DMS 273 (cell line): ENCODE measurements around the gene FOXJ1.
A peak's percentile ranks its signal among the peaks of the same experiment; 100 is the strongest.

Experiments used
- DNase-seq: peaks from one replicate; lab custom pipeline; 2025; ENCODE audit not compliant: unreplicated experiment; lab: John Stamatoyannopoulos, UW

Gene FOXJ1

DNA sequence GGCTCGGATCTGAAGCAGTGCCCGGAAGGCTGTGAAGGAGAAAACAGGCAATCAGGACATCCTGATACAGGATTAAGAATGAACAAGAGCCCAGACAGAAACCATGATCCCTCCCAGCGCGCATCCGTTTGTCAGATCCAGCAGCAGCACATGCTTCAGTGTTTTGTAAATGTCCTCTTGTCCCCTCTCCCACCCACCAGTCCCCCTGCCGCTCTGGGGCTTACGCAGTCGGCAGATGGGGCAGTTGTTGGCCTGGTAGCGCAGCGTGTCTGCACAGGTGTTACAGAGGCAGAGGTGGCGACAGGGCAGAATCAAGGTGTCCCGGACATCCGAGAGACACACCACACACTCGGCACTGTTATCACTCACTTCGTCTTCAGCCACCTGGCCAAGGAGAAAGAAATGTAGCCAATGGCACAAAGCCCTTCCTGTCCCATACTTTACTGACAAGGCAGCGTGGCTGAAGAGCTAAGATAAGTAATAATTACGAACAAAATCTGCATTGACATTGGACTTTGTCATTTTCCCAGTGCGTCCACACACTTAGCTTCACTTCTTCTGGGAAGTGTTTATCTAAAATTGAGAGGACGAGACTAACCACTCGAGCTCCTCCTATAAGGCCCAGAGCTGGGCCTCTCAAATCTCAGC lies 20.7 kb upstream of the FOXJ1 start:
- no peak for DNase-seq

- no peak for DNase-seq
Observed at GRCh38 chr17:76160896-76161528, 20.0 kb upstream of the FOXJ1 start.

DNA sequence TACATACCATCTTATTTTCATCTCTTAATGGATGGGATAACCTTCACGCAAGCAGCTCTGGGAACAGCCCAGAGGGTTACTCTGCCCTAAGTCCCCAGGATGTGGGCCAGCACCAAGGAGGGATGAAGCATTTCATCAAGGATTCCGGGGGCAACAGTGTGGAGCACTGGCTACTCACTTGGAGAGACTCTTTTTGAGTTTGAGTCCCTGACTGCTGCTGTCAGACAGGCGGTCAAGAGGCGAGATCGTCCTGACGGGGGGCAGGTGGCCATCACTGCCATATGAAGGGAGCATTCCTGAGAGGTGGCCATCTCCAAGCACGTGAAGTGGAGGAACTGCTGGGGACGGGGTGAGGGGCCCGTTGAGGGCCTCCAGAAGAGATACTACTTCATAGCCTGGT lies 18.1 kb upstream of the FOXJ1 start:
- no peak for DNase-seq

DNA sequence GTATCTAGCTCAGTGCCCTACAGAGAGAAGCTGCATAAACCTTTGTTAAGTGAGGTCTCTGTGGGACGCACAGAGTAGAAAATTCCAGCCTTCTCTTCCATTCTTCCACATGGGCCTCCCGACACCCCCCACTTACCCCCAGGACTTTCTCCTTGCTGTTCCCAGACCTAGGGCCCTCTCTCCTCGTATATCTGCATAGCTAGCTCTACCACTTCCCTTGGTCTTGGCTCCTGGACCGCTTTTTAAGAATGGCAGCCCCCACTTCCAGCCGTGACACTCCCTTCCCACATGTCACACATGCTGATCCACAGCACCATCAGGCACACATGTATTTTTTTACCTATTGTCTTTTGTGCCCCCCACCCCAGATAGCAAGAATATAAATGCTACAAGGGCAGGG lies 16.7 kb upstream of the FOXJ1 start:
- DNase-seq: no peak

- DNase-seq: no peak
Observed at GRCh38 chr17:76156662-76156991, 15.6 kb upstream of the FOXJ1 start.

- no peak for DNase-seq
Observed at GRCh38 chr17:76155988-76156661, 15.1 kb upstream of the FOXJ1 start.

DNA sequence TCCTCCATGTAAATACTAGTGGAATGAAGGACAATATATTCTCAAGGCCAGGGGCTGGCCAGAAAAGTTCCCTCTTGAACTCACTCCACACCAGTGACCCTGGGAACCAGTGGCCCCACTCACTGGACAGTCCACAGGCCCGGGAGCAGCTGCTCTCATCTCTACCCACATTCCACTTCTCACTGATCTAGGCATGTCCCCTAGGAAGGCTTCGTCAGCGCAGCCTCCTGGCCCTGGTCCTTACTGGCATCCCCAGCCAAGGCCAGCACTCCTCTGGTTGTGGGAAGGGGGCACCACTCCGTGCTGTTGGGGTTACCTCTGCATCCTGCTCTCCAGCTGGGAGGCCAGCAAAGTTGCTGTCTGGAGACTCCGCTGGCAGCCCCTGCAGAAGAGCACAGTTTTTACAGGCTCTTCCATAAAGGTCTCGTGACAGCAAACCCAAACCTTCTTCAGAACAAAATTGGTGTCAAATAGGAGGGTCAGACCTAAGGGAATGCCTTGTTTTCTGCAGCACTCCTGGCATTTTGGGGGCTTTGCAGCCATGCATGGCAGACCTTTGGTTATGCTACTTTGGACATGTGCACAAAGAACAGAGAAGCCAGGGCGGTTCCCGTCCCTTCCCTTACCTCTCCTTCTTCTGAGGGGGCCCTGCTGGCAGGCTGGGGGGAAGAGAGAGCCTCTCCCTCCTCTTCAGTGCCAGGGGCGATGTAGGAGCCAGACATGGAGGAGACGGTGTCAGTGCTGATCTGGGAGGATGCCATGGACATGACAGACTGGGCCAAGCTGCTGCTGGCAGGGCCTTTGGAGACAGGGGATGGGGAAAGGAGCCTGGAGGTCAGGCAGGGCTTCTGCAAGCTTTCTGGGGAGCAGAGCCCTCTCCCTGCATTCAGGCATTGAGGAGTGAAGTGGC lies 14.1 kb upstream of the FOXJ1 start:
- no peak for DNase-seq

DNA sequence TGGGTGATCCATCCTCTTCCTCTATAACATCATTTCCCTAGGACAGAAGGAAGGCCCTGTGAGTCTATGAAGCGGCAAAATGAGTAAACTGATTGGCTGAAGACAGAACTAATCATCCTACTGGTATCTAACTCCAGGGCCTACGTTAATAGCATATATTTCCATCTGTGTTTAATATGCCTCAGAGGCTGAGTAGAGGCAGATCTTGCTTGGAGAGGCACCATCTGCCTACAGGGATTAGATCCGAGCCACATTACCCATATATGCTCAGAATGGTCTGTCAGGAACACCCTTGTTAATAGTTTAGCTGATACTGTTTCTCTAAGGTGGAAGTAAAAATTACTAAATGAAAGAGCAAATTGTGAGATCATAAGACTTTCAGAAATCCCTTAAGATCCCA lies 13.2 kb upstream of the FOXJ1 start:
- DNase-seq: no peak

DNA sequence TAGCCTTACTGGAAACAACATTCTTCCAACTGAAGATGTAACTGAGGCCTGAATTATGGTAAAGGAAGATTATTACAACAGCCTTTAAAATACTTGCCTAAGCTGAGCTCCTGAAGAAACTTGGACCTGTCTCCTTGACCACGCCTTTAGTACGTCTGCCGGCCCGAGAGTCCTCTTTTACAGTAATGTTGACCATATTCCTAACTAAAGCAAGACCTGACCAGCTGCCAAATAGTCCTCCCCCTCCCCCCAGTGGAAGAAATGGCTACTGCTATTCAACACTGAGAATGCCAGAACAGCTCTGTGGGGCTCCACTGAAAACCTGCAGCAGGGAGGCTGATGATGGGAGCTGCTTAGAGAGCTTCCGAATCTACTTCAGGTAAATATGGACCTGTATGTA lies 12.6 kb upstream of the FOXJ1 start:
- no peak for DNase-seq

DNA sequence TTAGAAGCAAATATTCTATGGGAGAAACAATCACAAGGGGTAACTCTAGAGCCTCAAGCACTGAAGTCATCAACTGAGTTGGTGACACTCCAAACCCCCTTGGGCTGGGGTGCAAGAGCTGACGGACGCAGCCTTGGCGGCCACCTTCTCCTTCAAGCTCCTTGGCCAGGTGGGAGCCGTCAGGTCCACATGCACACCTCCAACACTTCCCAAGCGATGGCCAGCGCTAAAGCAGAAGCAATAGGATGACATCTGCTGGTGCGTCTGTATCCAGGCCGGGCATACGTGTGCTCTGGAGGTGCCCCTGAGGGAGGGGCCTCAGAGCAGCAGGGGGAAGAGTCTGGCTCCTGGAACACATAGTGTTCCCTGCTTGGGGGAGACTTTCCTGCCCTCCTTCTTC lies 12.2 kb upstream of the FOXJ1 start:
- no peak for DNase-seq

GRCh38 chr17:76152591-76152990 lies 11.5 kb upstream of the FOXJ1 start:
- DNase-seq: no peak

DNA sequence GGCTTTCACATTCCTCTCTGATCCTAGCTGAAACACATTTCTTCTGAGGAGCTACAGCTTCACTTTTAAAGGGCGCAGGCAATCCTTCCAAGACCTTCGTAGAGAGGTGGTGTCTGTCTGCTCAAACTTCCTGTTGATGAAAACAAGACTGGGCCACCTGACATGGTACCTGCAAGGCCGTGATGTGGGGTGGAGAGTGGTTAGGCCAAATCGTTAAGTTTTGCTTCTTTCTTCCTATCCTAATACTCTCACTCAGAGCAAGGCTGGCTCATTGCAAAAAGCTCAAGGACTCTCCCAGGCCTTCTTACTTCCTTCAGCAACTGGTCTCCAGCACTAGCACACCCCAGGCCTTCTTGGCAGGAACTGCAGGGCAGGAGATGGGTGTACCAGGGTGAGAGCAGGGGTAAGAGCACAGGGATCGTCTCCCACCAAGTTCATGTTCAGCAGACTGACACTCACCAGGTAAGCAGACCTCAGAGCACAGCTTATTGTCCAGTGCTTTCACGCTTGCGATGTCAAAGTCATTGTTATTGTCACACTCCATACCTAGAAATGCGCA lies 10.9 kb upstream of the FOXJ1 start:
- DNase-seq: no peak

GRCh38 chr17:76150712-76151622 lies 9.9 kb upstream of the FOXJ1 start:
- no peak for DNase-seq

DNA sequence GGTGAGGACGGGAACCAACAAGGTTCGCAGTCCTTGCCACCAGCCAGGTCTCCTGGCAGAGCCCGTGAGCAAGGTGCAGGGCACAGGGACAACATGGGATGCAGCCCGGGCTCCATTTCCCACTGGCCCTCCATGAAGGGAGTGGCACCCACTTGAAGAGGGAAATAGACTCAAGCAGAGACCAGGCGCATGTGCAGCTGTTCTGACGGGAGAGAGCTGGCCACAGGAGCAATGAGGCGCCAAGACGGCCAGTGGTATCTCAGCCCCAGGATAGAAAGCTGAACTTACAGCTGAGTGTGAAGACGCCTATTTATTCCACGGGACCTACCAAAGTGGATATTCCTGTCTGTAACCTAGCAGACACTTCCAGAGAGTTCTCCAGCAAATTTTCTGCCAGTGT lies 8.2 kb upstream of the FOXJ1 start:
- no peak for DNase-seq

- no peak for DNase-seq
Observed at GRCh38 chr17:76148015-76148326, 6.9 kb upstream of the FOXJ1 start.

DNA sequence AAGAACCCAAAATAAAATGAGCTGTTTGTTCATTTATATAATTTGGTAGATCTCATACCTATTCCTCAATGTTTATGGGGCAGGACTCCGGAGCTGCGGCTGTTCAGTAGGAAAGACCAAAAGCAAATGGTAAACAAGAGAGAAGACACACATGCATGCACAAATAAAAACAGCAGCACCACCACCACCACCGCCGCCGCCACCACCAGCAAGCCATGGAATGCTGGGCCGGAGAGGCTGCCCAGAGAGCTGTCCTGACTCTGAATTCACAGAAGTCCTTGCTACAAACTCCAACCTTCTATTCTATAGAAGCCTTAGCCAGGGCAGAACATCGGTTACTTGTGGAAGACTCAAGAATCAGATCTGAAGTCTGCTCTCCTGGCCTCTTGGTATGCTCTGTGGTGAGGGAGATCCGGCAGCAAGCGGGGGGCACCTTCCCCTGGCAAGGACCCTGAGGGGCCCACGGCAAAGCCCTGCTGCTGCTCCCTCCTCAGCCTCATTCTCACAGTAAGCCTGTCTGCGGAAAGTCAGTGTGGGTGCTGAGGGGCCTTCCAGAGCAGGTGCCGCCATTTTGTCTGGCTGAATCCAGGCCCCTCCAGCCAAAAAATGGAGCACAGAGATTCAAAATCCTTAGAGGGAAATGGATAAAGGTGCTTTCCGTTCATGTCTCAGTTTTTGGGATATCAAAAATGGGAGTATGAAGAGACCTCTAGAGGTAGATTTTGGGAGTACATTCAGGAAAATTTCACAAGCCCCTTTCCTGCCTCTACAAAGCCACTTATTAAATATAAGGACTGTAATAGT lies 6.4 kb upstream of the FOXJ1 start:
- DNase-seq: peak; percentile 58

DNA sequence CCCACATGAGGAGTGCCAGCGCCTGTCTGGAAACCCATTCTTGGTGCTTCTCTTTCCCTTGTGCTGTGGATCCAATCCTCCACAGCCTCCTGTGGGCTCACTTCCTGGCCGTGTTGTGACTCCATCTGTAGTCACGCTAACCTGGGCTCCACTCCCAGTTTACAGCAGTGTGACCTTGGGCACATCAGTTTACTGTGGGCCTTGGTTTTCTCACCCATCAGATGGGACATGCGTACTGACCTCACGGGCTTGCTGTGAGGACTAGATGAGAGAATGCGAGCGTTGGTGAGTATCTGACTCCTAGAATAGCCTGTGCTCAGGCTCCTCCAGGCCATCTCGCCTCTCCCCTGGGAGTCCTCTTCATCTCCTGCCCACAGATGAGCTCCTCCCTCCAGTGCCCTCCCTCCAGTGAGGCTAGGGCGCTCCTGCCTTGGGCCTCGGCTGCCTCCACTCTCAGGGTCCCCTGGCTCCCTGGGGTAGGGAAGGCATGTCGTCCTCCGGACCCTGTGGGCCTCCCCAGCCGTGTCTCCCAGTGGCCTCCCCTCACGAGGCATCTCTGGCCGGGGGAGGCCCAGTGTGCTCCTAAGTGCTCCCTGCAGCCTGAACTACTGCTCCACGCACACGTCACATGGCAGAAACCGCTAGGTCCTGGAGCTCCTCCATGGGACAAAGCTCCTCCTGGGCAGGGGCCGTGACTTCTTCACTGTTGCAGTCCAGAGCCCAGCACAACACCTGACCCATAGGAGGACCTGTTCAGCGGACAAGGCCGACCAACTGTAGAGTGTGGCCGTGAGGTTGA lies 5.2 kb upstream of the FOXJ1 start:
- no peak for DNase-seq

DNA sequence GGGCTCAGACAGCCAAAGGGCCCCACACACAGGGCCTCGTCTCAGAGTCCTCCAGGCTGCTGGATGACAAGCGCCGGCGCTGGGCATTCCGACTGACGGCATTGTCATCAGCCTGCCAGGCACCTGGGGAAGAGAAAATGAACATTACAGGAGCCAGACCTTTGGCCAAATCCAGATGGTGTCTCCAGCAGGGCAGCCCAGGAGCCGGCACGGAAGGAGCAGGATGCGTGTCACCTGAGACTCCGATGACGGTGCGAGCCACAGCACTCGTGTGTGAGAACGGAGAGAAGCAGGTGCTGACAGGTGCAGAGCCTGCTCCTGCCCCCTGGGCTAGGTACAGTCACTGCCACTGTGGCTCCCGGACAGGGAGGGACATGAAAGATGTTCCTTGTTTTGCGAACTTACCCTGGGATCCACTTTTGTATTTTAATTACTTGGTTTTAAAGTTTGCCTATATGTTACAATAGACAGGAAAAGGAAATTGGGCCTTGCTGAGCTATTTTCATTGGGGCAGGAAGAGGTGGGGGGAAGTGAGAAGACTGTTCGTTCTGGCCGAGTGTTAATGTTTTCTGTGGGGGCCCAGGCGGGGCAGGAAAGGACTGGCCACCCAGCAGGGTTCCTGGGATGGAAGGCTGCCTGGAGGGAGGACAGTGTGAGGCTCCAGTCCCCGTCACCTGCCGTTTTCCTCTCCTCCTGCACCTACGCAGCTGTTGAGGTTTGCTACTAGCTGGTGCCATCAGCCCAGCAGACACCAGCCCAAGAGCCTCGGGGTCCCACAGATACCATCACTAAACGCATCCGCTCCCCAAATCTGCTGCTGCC lies 4.4 kb upstream of the FOXJ1 start:
- no peak for DNase-seq
